Uterus (tissue), 4 donors: ENCODE measurements around the gene SH3PXD2B. TPM values are rescaled to one million over a fixed set of nuclear protein-coding genes. Genes with fewer than 3 reads are reported as not detected.
"Not testable (repeated sequence)": the region's sequence is repeated elsewhere in the genome, so short reads cannot be mapped to it uniquely, and the experiment has no call there.

ENCODE experiments used
- DNase-seq, 2 donors: peaks; one replicate each; pipeline ENCODE4 v3.0.0-alpha.2; 2019 to 2020
- H3K27ac ChIP-seq, 2 donors: fragments of 200-600 bp; sonication (generic); 1 replicate in 1 of 2; 2 replicates in 1 of 2; pipeline ENCODE4 v1.5.1; 2016 to 2018
- H3K27me3 ChIP-seq, 2 donors: fragments of 200-600 bp; sonication (generic); one replicate each; pipeline ENCODE4 v1.5.1; 2018 to 2019; ENCODE audit warnings: control low read depth in 1 of 2
- H3K36me3 ChIP-seq, 2 donors: fragments of 200-600 bp; sonication (generic); one replicate each; pipeline ENCODE4 v1.5.1; 2019; ENCODE audit warnings: control low read depth in 1 of 2
- H3K4me1 ChIP-seq, 2 donors: fragments of 200-600 bp; sonication (generic); one replicate each; pipeline ENCODE4 v1.5.1; 2018 to 2019; ENCODE audit warnings: control low read depth in 1 of 2
- H3K4me3 ChIP-seq, 2 donors: fragments of 200-600 bp; sonication (generic); 1 replicate in 1 of 2; 2 replicates in 1 of 2; pipeline ENCODE4 v1.5.1; 2018 to 2019; ENCODE audit warnings: mild to moderate bottlenecking in 1 of 2
- H3K9me3 ChIP-seq, 2 donors: fragments of 200-600 bp; sonication (generic); one replicate each; pipeline ENCODE4 v1.5.1; 2019; ENCODE audit warnings: control low read depth in 1 of 2
- CTCF ChIP-seq, 4 experiments: fragments of 200-600 bp in 2 of 4; fragments of 450-650 bp in 2 of 4; sonication (generic) in 2 of 4; IDR thresholded peaks; one replicate each; pipeline ENCODE4 v1.5.1; 2016 to 2019; ENCODE audit warnings: antibody characterized with exemption in 4 of 4, mild to moderate bottlenecking in 2 of 4, moderate library complexity in 1 of 4
- POLR2A ChIP-seq, 2 donors: fragments of 450-650 bp; IDR thresholded peaks; one replicate each; pipeline ENCODE4 v1.6.1; 2016; ENCODE audit warnings: antibody characterized with exemption in 2 of 2, mild to moderate bottlenecking in 1 of 2, moderate library complexity in 1 of 2
- intact Hi-C: fragments of 100-400 bp; cut with DNase I; formaldehyde crosslinking; loops from one replicate; pipeline ENCODE4 v1.15.1; 2023; ENCODE audit warnings: low total_unique reads
- total RNA-seq, 4 donors: library from RNA; depleted of rRNA in 3 of 4; stranded (reverse); fragments of >200 nt in 3 of 4; gene quantifications; one replicate each; pipeline versions ENCODE4 v1.1.0 to v1.2.4, GENCODE V29; 2014 to 2023
- donor health status: DM: yes; HTN: yes; CAD: no.

The SH3PXD2B gene
- total RNA-seq, 4 donors from 2014 or later, result 26.1 to 82.6 (median 31.0) TPM

DNA sequence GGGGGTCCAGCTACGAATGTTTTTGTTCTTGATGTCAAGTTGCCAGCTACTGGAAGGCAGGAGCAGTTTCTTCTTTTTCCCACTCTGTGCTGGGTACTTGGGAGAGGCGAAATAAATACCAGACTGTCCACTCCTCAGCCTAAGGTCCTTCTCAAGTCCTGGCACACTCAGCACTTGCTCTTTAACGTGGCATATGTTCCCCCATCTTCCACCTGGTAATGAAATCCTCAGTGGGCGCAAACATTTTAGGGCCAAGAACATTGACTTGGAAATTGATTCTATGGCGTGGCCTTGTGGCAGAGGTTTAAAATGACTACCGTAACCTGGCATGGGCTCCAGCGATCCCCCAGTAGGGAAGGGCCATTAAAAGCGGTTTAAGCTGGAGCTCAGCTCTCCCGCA lies 119.7 kb downstream of the SH3PXD2B start:
- no peaks in the 10 kb centered on the region for H3K27me3 ChIP-seq
- no peaks in the 10 kb centered on the region for H3K9me3 ChIP-seq
- TF ChIP-seq CTCF (IDR thresholded peaks at IDR 0.05) (no peak), POLR2A (IDR thresholded peaks at IDR 0.05) (no peak)
- DNase-seq, result no peak
- H3K27ac ChIP-seq, result no peak overlapping the region
- H3K36me3 ChIP-seq, result no peaks in the 10 kb centered on the region
- no peak overlapping the region for H3K4me3 ChIP-seq
- no peaks in the 10 kb centered on the region for H3K4me1 ChIP-seq
- intact Hi-C loops, result no loop called here

- DNase-seq, result no peak
- Histone ChIP-seq H3K4me3 (no peak overlapping the region), H3K9me3 (no peaks in the 10 kb centered on the region), H3K36me3 (no peaks in the 10 kb centered on the region), H3K4me1 (no peaks in the 10 kb centered on the region), H3K27ac (no peak overlapping the region), H3K27me3 (no peaks in the 10 kb centered on the region)
- TF ChIP-seq POLR2A (IDR thresholded peaks at IDR 0.05) (no peak), CTCF (IDR thresholded peaks at IDR 0.05) (no peak)
- intact Hi-C loops, result no loop called here
These were observed 120.1 kb downstream of the SH3PXD2B start for GRCh38 chr5:172334196-172334595.

GRCh38 chr5:172326901-172327300 lies 127.4 kb downstream of the SH3PXD2B start:
- DNase-seq, H3K4me3 ChIP-seq, intact Hi-C loops, H3K4me1 ChIP-seq, H3K27ac ChIP-seq, H3K9me3 ChIP-seq, H3K36me3 ChIP-seq, H3K27me3 ChIP-seq: not testable (repeated sequence)

DNA sequence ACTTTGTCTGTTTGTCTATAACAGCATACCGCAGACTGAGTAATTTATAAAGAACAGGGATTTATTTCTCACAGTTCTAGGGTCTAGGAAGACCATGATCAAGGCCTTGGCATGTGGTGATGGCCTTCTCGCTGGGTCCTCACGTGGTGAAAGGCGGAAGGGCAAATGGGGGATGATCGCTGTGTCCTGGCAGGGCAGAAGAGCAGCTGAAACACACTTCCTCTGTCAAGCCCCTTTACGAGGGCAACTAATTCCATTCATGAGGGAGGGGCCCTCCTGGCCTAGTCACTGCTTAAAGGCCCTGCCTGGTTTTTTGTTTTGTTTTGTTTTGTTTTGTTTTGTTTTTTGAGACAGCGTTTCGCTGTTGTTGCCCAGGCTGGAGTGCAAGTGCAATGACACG lies 128.9 kb downstream of the SH3PXD2B start:
- H3K4me3 ChIP-seq, result no peak overlapping the region
- intact Hi-C loops, result no loop called here
- no peak for DNase-seq
- H3K27me3 ChIP-seq, result no peaks in the 10 kb centered on the region
- H3K27ac ChIP-seq, result no peak overlapping the region
- no peak for TF ChIP-seq CTCF (IDR thresholded peaks at IDR 0.05)
- no peak for TF ChIP-seq POLR2A (IDR thresholded peaks at IDR 0.05)
- no peaks in the 10 kb centered on the region for H3K4me1 ChIP-seq
- no peaks in the 10 kb centered on the region for H3K9me3 ChIP-seq
- H3K36me3 ChIP-seq, result no peaks in the 10 kb centered on the region

DNA sequence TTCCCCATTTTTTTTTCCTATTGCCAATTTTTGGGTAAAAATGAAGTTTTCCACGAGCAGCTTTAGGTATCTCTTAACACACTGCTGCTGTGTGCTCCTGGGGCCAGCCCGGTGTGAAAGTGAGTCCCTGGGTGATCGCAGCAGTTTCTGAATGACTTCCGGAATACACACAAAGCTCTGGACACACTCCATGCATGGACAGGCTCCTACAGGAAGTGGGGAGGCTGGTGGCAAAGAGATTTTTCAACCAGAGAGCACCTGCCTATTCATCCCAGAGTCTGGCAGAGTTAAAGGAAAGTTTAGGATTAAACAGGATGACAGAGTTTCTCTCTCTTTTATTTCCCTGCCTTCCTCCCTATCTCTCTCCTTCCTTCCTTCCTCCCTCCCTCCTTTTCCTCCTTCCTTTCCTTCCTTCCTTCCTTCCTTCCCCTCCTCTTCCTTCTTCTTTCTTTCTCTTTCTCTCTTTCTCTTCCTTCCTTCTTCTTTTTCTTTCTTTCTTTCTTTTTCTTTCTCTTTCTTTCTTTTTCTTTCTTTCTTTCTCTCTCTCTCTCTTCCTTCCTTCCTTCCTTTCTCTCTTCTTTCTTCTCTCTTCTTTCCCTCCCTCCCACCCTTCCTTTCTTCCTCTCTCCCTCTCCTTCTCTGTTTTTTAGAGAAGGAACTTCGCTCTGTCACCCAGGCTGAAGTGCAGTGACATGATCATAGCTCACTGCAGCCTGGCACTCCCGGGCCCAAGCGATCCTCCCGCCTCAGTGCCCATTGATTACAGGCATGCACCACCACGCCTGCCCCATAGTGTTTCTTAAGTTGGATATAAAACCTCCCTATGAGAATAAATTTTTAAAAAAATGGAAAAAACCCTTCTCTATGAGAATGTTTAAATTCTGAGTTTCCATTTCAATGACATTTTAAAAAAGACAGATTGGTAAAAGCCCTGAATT lies 132.0 kb downstream of the SH3PXD2B start:
- no peak for DNase-seq
- intact Hi-C loops, result no loop called here
- Histone ChIP-seq H3K36me3 (no peaks in the 10 kb centered on the region), H3K27me3 (no peaks in the 10 kb centered on the region), H3K4me1 (no peaks in the 10 kb centered on the region), H3K27ac (no peak overlapping the region), H3K9me3 (no peaks in the 10 kb centered on the region), H3K4me3 (no peak overlapping the region)
- TF ChIP-seq CTCF (IDR thresholded peaks at IDR 0.05) (no peak), POLR2A (IDR thresholded peaks at IDR 0.05) (no peak)
